HEK293 (cell line): ENCODE results near the gene CPNE8.

ENCODE experiments used
- ATF2 ChIP-seq: fragments of 450-650 bp; formaldehyde crosslinking; IDR thresholded peaks from 2 replicates; pipeline ENCODE4 v1.5.1; 2016; ENCODE audit warnings: missing biosample characterization, missing genetic modification characterization, low read depth
- CTCF ChIP-seq: fragments of 450-650 bp; formaldehyde crosslinking; IDR thresholded peaks from 2 replicates; pipeline ENCODE4 v1.5.1; 2016; ENCODE audit warnings: missing biosample characterization, missing genetic modification characterization
- GLI4 ChIP-seq: fragments of 450-650 bp; formaldehyde crosslinking; IDR thresholded peaks from 2 replicates; pipeline ENCODE4 v1.5.1; 2016; ENCODE audit warnings: missing biosample characterization, missing genetic modification characterization
- REPIN1 ChIP-seq: fragments of 450-650 bp; formaldehyde crosslinking; IDR thresholded peaks from 2 replicates; pipeline ENCODE4 v1.5.1; 2017; ENCODE audit warnings: missing biosample characterization, missing genetic modification characterization, low read depth
- REST ChIP-seq: fragments of 450-650 bp; formaldehyde crosslinking; IDR thresholded peaks from 2 replicates; pipeline ENCODE4 v1.5.1; 2016; ENCODE audit warnings: missing biosample characterization, missing genetic modification characterization
- YY1 ChIP-seq: fragments of 450-650 bp; formaldehyde crosslinking; IDR thresholded peaks from 2 replicates; pipeline ENCODE4 v1.5.1; 2018; ENCODE audit warnings: missing biosample characterization, missing genetic modification characterization
- ZBTB7A ChIP-seq: fragments of 450-650 bp; formaldehyde crosslinking; IDR thresholded peaks from 2 replicates; pipeline ENCODE4 v1.5.1; 2016; ENCODE audit warnings: low read depth, missing biosample characterization, missing genetic modification characterization
- ZNF138 ChIP-seq: fragments of 450-650 bp; formaldehyde crosslinking; IDR thresholded peaks from 2 replicates; pipeline ENCODE4 v1.5.1; 2016; ENCODE audit warnings: missing biosample characterization, missing genetic modification characterization, borderline replicate concordance
- ZNF174 ChIP-seq: fragments of 450-650 bp; formaldehyde crosslinking; IDR thresholded peaks from 2 replicates; pipeline ENCODE4 v1.5.0; 2017; ENCODE audit warnings: missing biosample characterization, mild to moderate bottlenecking, missing genetic modification characterization
- ZNF513 ChIP-seq: fragments of 450-650 bp; IDR thresholded peaks from 2 replicates; pipeline ENCODE4 v1.5.1; 2018; ENCODE audit warnings: missing biosample characterization, missing genetic modification characterization
- ZSCAN30 ChIP-seq: fragments of 450-650 bp; IDR thresholded peaks from 2 replicates; pipeline ENCODE4 v1.5.1; 2018; ENCODE audit warnings: missing biosample characterization, mild to moderate bottlenecking, missing genetic modification characterization, moderate library complexity
- ZXDB ChIP-seq: fragments of 450-650 bp; formaldehyde crosslinking; IDR thresholded peaks from 2 replicates; pipeline ENCODE4 v1.5.1; 2016; ENCODE audit warnings: missing biosample characterization, missing genetic modification characterization

GRCh38 chr12:38887770-38888169 is 17.6 kb downstream of the CPNE8 start:
- TF ChIP-seq CTCF (no peak), ZNF138 (tag by site-specific recombination) (no peak), YY1 (tag by site-specific recombination) (no peak), REPIN1 (tag by site-specific recombination) (no peak), ZSCAN30 (tag by site-specific recombination) (no peak), ZXDB (no peak), GLI4 (tag by site-specific recombination) (no peak), ATF2 (tag by site-specific recombination) (no peak), ZNF513 (tag by site-specific recombination) (no peak), ZBTB7A (tag by site-specific recombination) (no peak), REST (tag by site-specific recombination) (no peak), ZNF174 (tag by site-specific recombination) (no peak)
